ENCODE measurements around the gene RNF144A. TPM values are rescaled to one million over a fixed set of nuclear protein-coding genes. Genes with fewer than 3 reads are reported as not detected.

RNF144A gene
- total RNA-seq, 1 experiment from 2014 or later, result 13.6 TPM

DNA sequence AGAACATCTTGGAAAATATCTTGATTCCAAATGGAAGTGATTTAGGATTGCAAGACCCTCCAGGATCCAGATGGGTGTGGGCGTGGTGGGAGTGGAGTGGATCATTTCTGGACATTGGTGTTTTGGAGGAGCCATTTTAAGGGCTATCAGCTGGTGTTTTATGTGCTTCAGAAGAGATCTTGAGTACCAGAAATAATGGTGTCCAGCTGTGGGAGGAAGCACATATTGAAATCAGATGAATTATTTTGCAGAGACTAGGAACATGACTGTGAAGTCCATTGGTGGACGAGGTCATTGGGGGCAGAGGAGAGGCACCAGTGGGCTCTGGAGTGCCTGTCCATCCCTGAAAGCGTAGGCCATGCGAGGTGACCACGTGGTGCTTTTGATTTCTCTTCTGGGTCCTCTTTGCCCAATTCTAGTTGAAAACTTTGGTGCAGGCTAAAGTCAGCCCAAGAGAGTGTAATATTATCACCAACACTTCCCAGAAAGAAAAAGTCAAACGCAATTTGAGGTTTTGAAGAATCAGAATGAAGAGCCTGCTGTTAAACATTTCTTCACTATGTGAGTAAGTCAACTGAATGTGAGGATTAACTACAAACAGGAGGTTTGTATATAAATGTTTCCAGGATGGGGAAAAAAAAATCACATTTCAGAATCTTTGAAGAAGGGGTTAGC, 31.6 kb downstream of the RNF144A start:
- 0 out of 2 replicates have a peak, but pooled peaks cover 6% of the 10 kb centered on the region for H3K4me1 Mint-ChIP-seq
- no peak for ATAC-seq
- POLR2A ChIA-PET, result no interaction called here
- H3K36me3 Mint-ChIP-seq, result no peaks in the 10 kb centered on the region; the same call in 1 of the 2 replicates
- DNase-seq (ENCODE audit: low spot score), result no peak
- no peaks in the 10 kb centered on the region for H3K27me3 Mint-ChIP-seq (ENCODE audit: low read depth)
- TF ChIP-seq, protein P1, sequence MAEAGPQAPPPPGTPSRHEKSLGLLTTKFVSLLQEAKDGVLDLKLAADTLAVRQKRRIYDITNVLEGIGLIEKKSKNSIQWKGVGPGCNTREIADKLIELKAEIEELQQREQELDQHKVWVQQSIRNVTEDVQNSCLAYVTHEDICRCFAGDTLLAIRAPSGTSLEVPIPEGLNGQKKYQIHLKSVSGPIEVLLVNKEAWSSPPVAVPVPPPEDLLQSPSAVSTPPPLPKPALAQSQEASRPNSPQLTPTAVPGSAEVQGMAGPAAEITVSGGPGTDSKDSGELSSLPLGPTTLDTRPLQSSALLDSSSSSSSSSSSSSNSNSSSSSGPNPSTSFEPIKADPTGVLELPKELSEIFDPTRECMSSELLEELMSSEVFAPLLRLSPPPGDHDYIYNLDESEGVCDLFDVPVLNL (CRISPR knock-in tag; IDR thresholded peaks at IDR 0.05; ENCODE audit: borderline replicate concordance, low read depth), result no peak
- TF ChIP-seq, protein P2, sequence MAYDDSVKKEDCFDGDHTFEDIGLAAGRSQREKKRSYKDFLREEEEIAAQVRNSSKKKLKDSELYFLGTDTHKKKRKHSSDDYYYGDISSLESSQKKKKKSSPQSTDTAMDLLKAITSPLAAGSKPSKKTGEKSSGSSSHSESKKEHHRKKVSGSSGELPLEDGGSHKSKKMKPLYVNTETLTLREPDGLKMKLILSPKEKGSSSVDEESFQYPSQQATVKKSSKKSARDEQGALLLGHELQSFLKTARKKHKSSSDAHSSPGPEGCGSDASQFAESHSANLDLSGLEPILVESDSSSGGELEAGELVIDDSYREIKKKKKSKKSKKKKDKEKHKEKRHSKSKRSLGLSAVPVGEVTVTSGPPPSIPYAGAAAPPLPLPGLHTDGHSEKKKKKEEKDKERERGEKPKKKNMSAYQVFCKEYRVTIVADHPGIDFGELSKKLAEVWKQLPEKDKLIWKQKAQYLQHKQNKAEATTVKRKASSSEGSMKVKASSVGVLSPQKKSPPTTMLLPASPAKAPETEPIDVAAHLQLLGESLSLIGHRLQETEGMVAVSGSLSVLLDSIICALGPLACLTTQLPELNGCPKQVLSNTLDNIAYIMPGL (CRISPR knock-in tag; IDR thresholded peaks at IDR 0.05), result no peak
- TF ChIP-seq, protein P3, sequence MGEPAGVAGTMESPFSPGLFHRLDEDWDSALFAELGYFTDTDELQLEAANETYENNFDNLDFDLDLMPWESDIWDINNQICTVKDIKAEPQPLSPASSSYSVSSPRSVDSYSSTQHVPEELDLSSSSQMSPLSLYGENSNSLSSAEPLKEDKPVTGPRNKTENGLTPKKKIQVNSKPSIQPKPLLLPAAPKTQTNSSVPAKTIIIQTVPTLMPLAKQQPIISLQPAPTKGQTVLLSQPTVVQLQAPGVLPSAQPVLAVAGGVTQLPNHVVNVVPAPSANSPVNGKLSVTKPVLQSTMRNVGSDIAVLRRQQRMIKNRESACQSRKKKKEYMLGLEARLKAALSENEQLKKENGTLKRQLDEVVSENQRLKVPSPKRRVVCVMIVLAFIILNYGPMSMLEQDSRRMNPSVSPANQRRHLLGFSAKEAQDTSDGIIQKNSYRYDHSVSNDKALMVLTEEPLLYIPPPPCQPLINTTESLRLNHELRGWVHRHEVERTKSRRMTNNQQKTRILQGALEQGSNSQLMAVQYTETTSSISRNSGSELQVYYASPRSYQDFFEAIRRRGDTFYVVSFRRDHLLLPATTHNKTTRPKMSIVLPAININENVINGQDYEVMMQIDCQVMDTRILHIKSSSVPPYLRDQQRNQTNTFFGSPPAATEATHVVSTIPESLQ (CRISPR knock-in tag; IDR thresholded peaks at IDR 0.05), result no peak
- no peak for TF ChIP-seq EMX1 (CRISPR knock-in tag; IDR thresholded peaks at IDR 0.05)
- TF ChIP-seq SMAD4 (CRISPR knock-in tag; IDR thresholded peaks at IDR 0.05), result no peak
- TF ChIP-seq, protein P4, sequence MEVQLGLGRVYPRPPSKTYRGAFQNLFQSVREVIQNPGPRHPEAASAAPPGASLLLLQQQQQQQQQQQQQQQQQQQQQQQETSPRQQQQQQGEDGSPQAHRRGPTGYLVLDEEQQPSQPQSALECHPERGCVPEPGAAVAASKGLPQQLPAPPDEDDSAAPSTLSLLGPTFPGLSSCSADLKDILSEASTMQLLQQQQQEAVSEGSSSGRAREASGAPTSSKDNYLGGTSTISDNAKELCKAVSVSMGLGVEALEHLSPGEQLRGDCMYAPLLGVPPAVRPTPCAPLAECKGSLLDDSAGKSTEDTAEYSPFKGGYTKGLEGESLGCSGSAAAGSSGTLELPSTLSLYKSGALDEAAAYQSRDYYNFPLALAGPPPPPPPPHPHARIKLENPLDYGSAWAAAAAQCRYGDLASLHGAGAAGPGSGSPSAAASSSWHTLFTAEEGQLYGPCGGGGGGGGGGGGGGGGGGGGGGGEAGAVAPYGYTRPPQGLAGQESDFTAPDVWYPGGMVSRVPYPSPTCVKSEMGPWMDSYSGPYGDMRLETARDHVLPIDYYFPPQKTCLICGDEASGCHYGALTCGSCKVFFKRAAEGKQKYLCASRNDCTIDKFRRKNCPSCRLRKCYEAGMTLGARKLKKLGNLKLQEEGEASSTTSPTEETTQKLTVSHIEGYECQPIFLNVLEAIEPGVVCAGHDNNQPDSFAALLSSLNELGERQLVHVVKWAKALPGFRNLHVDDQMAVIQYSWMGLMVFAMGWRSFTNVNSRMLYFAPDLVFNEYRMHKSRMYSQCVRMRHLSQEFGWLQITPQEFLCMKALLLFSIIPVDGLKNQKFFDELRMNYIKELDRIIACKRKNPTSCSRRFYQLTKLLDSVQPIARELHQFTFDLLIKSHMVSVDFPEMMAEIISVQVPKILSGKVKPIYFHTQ (CRISPR knock-in tag; IDR thresholded peaks at IDR 0.05), result no peak
- TF ChIP-seq TCF7 (CRISPR knock-in tag; IDR thresholded peaks at IDR 0.05; ENCODE audit: low read depth), result no peak
- TF ChIP-seq, protein P5, sequence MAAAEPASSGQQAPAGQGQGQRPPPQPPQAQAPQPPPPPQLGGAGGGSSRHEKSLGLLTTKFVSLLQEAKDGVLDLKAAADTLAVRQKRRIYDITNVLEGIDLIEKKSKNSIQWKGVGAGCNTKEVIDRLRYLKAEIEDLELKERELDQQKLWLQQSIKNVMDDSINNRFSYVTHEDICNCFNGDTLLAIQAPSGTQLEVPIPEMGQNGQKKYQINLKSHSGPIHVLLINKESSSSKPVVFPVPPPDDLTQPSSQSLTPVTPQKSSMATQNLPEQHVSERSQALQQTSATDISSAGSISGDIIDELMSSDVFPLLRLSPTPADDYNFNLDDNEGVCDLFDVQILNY (CRISPR knock-in tag; IDR thresholded peaks at IDR 0.05), result no peak
- H3K4me3 Mint-ChIP-seq, result no peak overlapping the region
- no peak overlapping the region for H3K27ac Mint-ChIP-seq
- no peaks in the 10 kb centered on the region for H3K9me3 Mint-ChIP-seq
- CTCF ChIA-PET, result no interaction called here

DNA sequence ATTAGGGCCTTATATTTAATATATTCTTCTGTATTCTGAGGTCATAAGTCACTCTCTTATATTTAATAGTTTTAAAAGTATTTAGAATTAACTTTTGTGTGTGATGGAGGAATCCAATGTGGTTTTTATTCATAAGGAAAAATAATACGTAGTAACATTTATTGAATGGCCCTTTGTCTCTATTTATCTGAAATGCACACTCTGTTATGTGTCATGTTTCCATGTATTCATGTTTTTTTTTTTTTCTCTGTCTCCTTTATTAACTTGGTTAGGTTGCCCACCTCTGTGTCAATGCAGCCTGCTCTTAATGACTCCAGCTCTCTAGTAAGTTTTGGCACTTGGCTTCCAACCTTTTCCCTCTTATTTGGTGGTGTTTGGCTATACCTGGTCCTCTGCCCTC, 33.8 kb downstream of the RNF144A start:
- H3K4me3 Mint-ChIP-seq, result no peak overlapping the region
- no peak for ATAC-seq
- ChIA-PET CTCF (no interaction called here), POLR2A (no interaction called here)
- DNase-seq (ENCODE audit: low spot score), result no peak
- H3K27ac Mint-ChIP-seq, result no peak overlapping the region
- H3K9me3 Mint-ChIP-seq, result no peaks in the 10 kb centered on the region
- no peaks in the 10 kb centered on the region for H3K4me1 Mint-ChIP-seq
- TF ChIP-seq CBFB (CRISPR knock-in tag; IDR thresholded peaks at IDR 0.05; ENCODE audit: low read depth) (no peak), HMGA2 (CRISPR knock-in tag; IDR thresholded peaks at IDR 0.05) (no peak)
- H3K36me3 Mint-ChIP-seq, result no peaks in the 10 kb centered on the region
- no peaks in the 10 kb centered on the region for H3K27me3 Mint-ChIP-seq (ENCODE audit: low read depth)

DNA sequence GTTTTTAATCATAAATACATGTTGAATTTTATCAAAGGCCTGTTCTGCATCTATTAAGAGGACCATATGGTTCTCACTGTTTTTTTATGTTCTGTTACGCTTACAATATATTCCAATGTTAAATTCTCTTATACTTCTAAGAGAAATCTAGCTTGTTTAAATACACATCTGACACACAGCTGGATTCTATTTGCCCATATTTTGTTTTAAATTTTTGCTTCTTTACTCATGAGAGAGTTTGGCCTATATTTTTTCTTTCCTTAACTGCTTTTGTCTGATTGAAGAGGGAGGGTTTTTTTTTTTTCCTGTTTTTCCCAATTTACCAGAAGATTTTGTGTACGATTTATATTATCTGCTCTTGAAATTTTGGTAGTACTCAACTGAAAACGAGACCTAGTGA, 34.9 kb downstream of the RNF144A start:
- Mint-ChIP-seq H3K27ac (no peak overlapping the region), H3K9me3 (no peaks in the 10 kb centered on the region), H3K27me3 (ENCODE audit: low read depth) (no peaks in the 10 kb centered on the region), H3K4me1 (no peaks in the 10 kb centered on the region), H3K4me3 (no peak overlapping the region), H3K36me3 (no peaks in the 10 kb centered on the region)
- TF ChIP-seq CREM (CRISPR knock-in tag; IDR thresholded peaks at IDR 0.05) (no peak), FOXP1 (CRISPR knock-in tag; IDR thresholded peaks at IDR 0.05; ENCODE audit: borderline replicate concordance) (no peak), ZNF121 (CRISPR knock-in tag; IDR thresholded peaks at IDR 0.05) (no peak), FOXJ3 (CRISPR knock-in tag; IDR thresholded peaks at IDR 0.05; ENCODE audit: borderline replicate concordance) (no peak), ZNF219 (CRISPR knock-in tag; IDR thresholded peaks at IDR 0.05; ENCODE audit: borderline replicate concordance) (no peak)
- TF ChIP-seq, protein P6, sequence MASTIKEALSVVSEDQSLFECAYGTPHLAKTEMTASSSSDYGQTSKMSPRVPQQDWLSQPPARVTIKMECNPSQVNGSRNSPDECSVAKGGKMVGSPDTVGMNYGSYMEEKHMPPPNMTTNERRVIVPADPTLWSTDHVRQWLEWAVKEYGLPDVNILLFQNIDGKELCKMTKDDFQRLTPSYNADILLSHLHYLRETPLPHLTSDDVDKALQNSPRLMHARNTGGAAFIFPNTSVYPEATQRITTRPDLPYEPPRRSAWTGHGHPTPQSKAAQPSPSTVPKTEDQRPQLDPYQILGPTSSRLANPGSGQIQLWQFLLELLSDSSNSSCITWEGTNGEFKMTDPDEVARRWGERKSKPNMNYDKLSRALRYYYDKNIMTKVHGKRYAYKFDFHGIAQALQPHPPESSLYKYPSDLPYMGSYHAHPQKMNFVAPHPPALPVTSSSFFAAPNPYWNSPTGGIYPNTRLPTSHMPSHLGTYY (CRISPR knock-in tag; IDR thresholded peaks at IDR 0.05), result no peak
- TF ChIP-seq, protein P7, sequence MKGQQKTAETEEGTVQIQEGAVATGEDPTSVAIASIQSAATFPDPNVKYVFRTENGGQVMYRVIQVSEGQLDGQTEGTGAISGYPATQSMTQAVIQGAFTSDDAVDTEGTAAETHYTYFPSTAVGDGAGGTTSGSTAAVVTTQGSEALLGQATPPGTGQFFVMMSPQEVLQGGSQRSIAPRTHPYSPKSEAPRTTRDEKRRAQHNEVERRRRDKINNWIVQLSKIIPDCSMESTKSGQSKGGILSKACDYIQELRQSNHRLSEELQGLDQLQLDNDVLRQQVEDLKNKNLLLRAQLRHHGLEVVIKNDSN (CRISPR knock-in tag; IDR thresholded peaks at IDR 0.05), result no peak
- DNase-seq (ENCODE audit: low spot score), result no peak
- CTCF ChIA-PET, result interaction anchor here (0.7 kb wide), 1 partner anchor 736 kb away, joined by 3 read pairs; no protein-coding TSS in a partner anchor
- POLR2A ChIA-PET, result no interaction called here
- no peak for ATAC-seq
